HEK293T (cell line): ENCODE data around the gene WWC1.

ENCODE experiments used
- ARNT ChIP-seq: fragments of 450-650 bp; IDR thresholded peaks from 2 replicates; pipeline ENCODE4 v1.6.1; 2017; ENCODE audit warnings: mild to moderate bottlenecking
- BHLHE40 ChIP-seq: fragments of 450-650 bp; IDR thresholded peaks from 2 replicates; pipeline ENCODE4 v1.6.1; 2016; ENCODE audit warnings: mild to moderate bottlenecking, moderate library complexity, borderline replicate concordance
- ELF4 ChIP-seq: fragments of 450-650 bp; IDR thresholded peaks from 2 replicates; pipeline ENCODE4 v1.6.1; 2017; ENCODE audit warnings: antibody characterized with exemption
- FOXA1 ChIP-seq: fragments of 450-650 bp; IDR thresholded peaks from 2 replicates; pipeline ENCODE4 v1.6.1; 2016; ENCODE audit warnings: mild to moderate bottlenecking
- FOXK2 ChIP-seq: fragments of 450-650 bp; IDR thresholded peaks from 2 replicates; pipeline ENCODE4 v1.6.1; 2016; ENCODE audit warnings: mild to moderate bottlenecking
- FOXM1 ChIP-seq: fragments of 450-650 bp; IDR thresholded peaks from 2 replicates; pipeline ENCODE4 v1.6.1; 2017; ENCODE audit warnings: mild to moderate bottlenecking, borderline replicate concordance
- LEF1 ChIP-seq: fragments of 450-650 bp; IDR thresholded peaks from 2 replicates; pipeline ENCODE4 v1.6.1; 2017; ENCODE audit warnings: mild to moderate bottlenecking, borderline replicate concordance
- NFRKB ChIP-seq: fragments of 450-650 bp; IDR thresholded peaks from 2 replicates; pipeline ENCODE4 v1.6.1; 2016; ENCODE audit warnings: mild to moderate bottlenecking, moderate library complexity
- SP1 ChIP-seq: fragments of 450-650 bp; IDR thresholded peaks from 2 replicates; pipeline ENCODE4 v1.6.1; 2017
- SUZ12 ChIP-seq: fragments of 450-650 bp; IDR thresholded peaks from 2 replicates; pipeline ENCODE4 v1.6.1; 2016; ENCODE audit warnings: mild to moderate bottlenecking
- TARDBP ChIP-seq: fragments of 450-650 bp; IDR thresholded peaks from 2 replicates; pipeline ENCODE4 v1.6.1; 2016
- ZNF384 ChIP-seq: fragments of 450-650 bp; IDR thresholded peaks from 2 replicates; pipeline ENCODE4 v1.6.1; 2016
- TF ChIP-seq, protein P1 (sequence below): fragments of 450-650 bp; IDR thresholded peaks from 2 replicates; pipeline ENCODE4 v1.6.1; 2016

DNA sequence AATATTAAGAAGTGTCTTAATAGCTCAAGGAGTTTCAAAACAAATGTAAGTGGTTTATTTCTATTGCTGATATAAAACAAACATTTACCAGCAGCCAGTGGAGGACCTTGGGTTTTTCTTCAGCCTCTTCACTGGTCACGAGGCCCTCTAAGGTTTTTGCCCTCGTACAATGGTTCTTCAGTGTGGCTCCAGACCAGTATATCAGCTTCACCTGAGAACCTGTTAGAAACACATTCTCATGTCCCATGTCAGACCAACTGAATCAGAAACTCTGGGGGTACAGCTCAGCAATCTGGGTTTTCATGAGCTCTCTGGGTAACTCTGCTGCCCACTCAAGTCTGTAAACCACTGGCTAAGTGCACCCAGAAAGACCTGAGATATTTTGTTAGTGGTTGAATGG, 12.9 kb downstream of the WWC1 start:
- TF ChIP-seq, protein P1, sequence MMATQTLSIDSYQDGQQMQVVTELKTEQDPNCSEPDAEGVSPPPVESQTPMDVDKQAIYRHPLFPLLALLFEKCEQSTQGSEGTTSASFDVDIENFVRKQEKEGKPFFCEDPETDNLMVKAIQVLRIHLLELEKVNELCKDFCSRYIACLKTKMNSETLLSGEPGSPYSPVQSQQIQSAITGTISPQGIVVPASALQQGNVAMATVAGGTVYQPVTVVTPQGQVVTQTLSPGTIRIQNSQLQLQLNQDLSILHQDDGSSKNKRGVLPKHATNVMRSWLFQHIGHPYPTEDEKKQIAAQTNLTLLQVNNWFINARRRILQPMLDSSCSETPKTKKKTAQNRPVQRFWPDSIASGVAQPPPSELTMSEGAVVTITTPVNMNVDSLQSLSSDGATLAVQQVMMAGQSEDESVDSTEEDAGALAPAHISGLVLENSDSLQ: no peak
- no peak for TF ChIP-seq FOXK2
- no peak for TF ChIP-seq FOXA1
- no peak for TF ChIP-seq FOXM1
- TF ChIP-seq SUZ12: no peak
- no peak for TF ChIP-seq NFRKB
- no peak for TF ChIP-seq SP1
- TF ChIP-seq ARNT: no peak
- TF ChIP-seq ZNF384: no peak
- no peak for TF ChIP-seq ELF4
- no peak for TF ChIP-seq TARDBP
- no peak for TF ChIP-seq BHLHE40
- no peak for TF ChIP-seq LEF1
